GM23338 (cell line): ENCODE results near the gene PIK3CG. TPM values are rescaled to one million over a fixed set of nuclear protein-coding genes. Genes with fewer than 3 reads are reported as not detected.

ENCODE experiments used
- ATAC-seq: fragments of 200-7000 bp; cut with Tn5 transposase; 3 replicates; pipeline ENCODE4 v1.9.1; 2020
- DNase-seq: peaks from one replicate; pipeline ENCODE4 v3.0.0-alpha.2; 2015; ENCODE audit warnings: low spot score
- H2AFZ ChIP-seq: fragments of 200-600 bp; sonication (generic); 2 replicates; pipeline ENCODE4 v1.8.0; 2016; ENCODE audit warnings: antibody characterized with exemption, mild to moderate bottlenecking, moderate library complexity
- H3F3A ChIP-seq: fragments of 200-600 bp; sonication (generic); replicated peaks from 2 replicates; pipeline ENCODE4 v1.8.0; 2017; ENCODE audit warnings: antibody characterized with exemption, mixed run types, low read depth
- H3K27ac ChIP-seq: fragments of 200-600 bp; sonication (generic); 2 replicates; pipeline ENCODE4 v1.6.1; 2016; ENCODE audit warnings: low read depth
- H3K27me3 ChIP-seq: fragments of 200-600 bp; sonication (generic); 2 replicates; pipeline ENCODE4 v1.8.0; 2016; ENCODE audit warnings: mild to moderate bottlenecking, mixed run types, moderate library complexity; ENCODE audit not compliant: insufficient read depth
- H3K36me3 ChIP-seq: fragments of 200-600 bp; sonication (generic); 2 replicates; pipeline ENCODE4 v1.8.0; 2016; ENCODE audit warnings: mild to moderate bottlenecking; ENCODE audit not compliant: insufficient read depth
- H3K4me1 ChIP-seq: fragments of 200-600 bp; sonication (generic); 2 replicates; pipeline ENCODE4 v1.8.0; 2016; ENCODE audit warnings: mild to moderate bottlenecking, moderate library complexity; ENCODE audit not compliant: insufficient read depth
- H3K4me2 ChIP-seq: fragments of 200-600 bp; sonication (generic); 2 replicates; pipeline ENCODE4 v1.7.1; 2017; ENCODE audit warnings: mixed run types
- H3K4me3 ChIP-seq: fragments of 200-600 bp; sonication (generic); 2 replicates; pipeline ENCODE4 v1.6.1; 2016; ENCODE audit warnings: mixed run types
- H3K79me2 ChIP-seq: fragments of 200-600 bp; sonication (generic); replicated peaks from 2 replicates; pipeline ENCODE4 v1.8.0; 2017; ENCODE audit warnings: mild to moderate bottlenecking; ENCODE audit not compliant: insufficient read depth
- H3K9me2 ChIP-seq: fragments of 200-600 bp; sonication (generic); 2 replicates; pipeline ENCODE4 v1.8.0; 2017; ENCODE audit not compliant: insufficient read depth
- H4K20me1 ChIP-seq: fragments of 200-600 bp; sonication (generic); replicated peaks from 2 replicates; pipeline ENCODE4 v1.8.0; 2017; ENCODE audit warnings: mild to moderate bottlenecking; ENCODE audit not compliant: insufficient read depth
- H3K27ac Mint-ChIP-seq: 2 replicates; pipeline ENCODE4 v1.8.0; 2020; ENCODE audit warnings: inconsistent platforms, mild to moderate bottlenecking, moderate library complexity, mixed read lengths
- H3K27me3 Mint-ChIP-seq: 3 replicates; pipeline ENCODE4 v1.8.0; 2022; ENCODE audit warnings: low read depth, mild to moderate bottlenecking, moderate library complexity, mixed read lengths, inconsistent platforms; ENCODE audit not compliant: insufficient read depth, poor library complexity
- H3K36me3 Mint-ChIP-seq: 3 replicates; pipeline ENCODE4 v1.8.0; 2021; ENCODE audit warnings: low read depth, mild to moderate bottlenecking, inconsistent platforms, moderate library complexity, mixed read lengths
- H3K4me1 Mint-ChIP-seq: 3 replicates; pipeline ENCODE4 v1.8.0; 2020; ENCODE audit warnings: mild to moderate bottlenecking, inconsistent platforms, mixed read lengths
- H3K4me3 Mint-ChIP-seq: 3 replicates; pipeline ENCODE4 v1.8.0; 2021; ENCODE audit warnings: moderate library complexity, mild to moderate bottlenecking, inconsistent platforms, mixed read lengths
- H3K9me3 Mint-ChIP-seq: 3 replicates; pipeline ENCODE4 v1.8.0; 2020; ENCODE audit warnings: moderate library complexity, mild to moderate bottlenecking, inconsistent platforms, mixed read lengths
- CREB1 ChIP-seq: fragments of 250-450 bp; sonication (Bioruptor Pico); IDR thresholded peaks from 2 replicates; pipeline ENCODE4 v1.5.0; 2020; ENCODE audit warnings: low read depth, mild to moderate bottlenecking, moderate library complexity
- ETS1 ChIP-seq: IDR thresholded peaks from 2 replicates; pipeline ENCODE4 v1.6.1; 2016; ENCODE audit warnings: antibody characterized with exemption
- JUNB ChIP-seq: IDR thresholded peaks from one replicate; pipeline ENCODE4 v1.6.1; 2016; ENCODE audit warnings: antibody characterized with exemption; ENCODE audit not compliant: unreplicated experiment
- REST ChIP-seq: IDR thresholded peaks from one replicate; pipeline ENCODE4 v1.6.1; 2018; ENCODE audit warnings: antibody characterized with exemption; ENCODE audit not compliant: unreplicated experiment
- ZNF462 ChIP-seq: fragments of 250-450 bp; sonication (Bioruptor Pico); IDR thresholded peaks from 2 replicates; pipeline ENCODE4 v1.5.0; 2020; ENCODE audit warnings: mild to moderate bottlenecking, moderate library complexity
- polyA plus RNA-seq: library from polyadenylated mRNA; unstranded; fragments of >200 nt; fragmentation: Nextera tagmentation; extraction: Ambion mirVana; gene quantifications from 2 replicates; pipeline ENCODE4 v1.2.1, GENCODE V29; 2016
- total RNA-seq: library from RNA; depleted of rRNA; stranded (reverse); fragments of >200 nt; shearing (Covaris generic); gene quantifications from 2 replicates; pipeline ENCODE4 v1.2.3, GENCODE V29; 2014

The PIK3CG gene
- total and polyA plus RNA-seq, 2 experiments from 2014 or later: not detected

GRCh38 chr7:106872763-106873162 lies 7.7 kb downstream of the PIK3CG start (continued):
- TF ChIP-seq ZNF462 (no peak), JUNB (no peak), ETS1 (no peak), CREB1 (no peak)

GRCh38 chr7:106874076-106874475 lies 9.0 kb downstream of the PIK3CG start:
- H3K4me1 ChIP-seq: no peaks in the 10 kb centered on the region
- no peak overlapping the region for H2AFZ ChIP-seq
- H3K79me2 ChIP-seq: no peaks in the 10 kb centered on the region
- Mint-ChIP-seq H3K27me3 (no peaks in the 10 kb centered on the region), H3K4me3 (no peak overlapping the region), H3K4me1 (no peaks in the 10 kb centered on the region), H3K9me3 (peaks cover 7% of the 10 kb centered on the region; the same call in 2 of the 3 replicates), H3K27ac (no peak overlapping the region), H3K36me3 (peaks cover 4% of the 10 kb centered on the region; the same call in 1 of the 3 replicates)
- no peaks in the 10 kb centered on the region for H3K9me2 ChIP-seq
- no peak overlapping the region for H3K27ac ChIP-seq
- no peaks in the 10 kb centered on the region for H4K20me1 ChIP-seq
- H3F3A ChIP-seq: no peaks in the 10 kb centered on the region
- no peak overlapping the region for H3K4me2 ChIP-seq
- H3K27me3 ChIP-seq: no peaks in the 10 kb centered on the region
- ATAC-seq: no peak
- H3K4me3 ChIP-seq: no peak overlapping the region
- no peak for DNase-seq
- H3K36me3 ChIP-seq: no peaks in the 10 kb centered on the region
- TF ChIP-seq ZNF462 (no peak), REST (no peak)
